AG09309 (cell line): ENCODE results near the gene ZFHX2.
"Not testable (repeated sequence)": the region's sequence is repeated elsewhere in the genome, so short reads cannot be mapped to it uniquely, and the experiment has no call there.

ENCODE experiments used
- DNase-seq: peaks from one replicate; pipeline ENCODE4 v3.0.0-alpha.2; 2010; ENCODE audit warnings: low read depth
- H3K4me3 ChIP-seq: 2 replicates; pipeline ENCODE4 v1.5.1; 2011; ENCODE audit warnings: mild to moderate bottlenecking, low read depth, low read length, moderate library complexity; ENCODE audit not compliant: control insufficient read depth
- CTCF ChIP-seq: IDR thresholded peaks from 2 replicates; pipeline ENCODE4 v1.5.1; 2011; ENCODE audit warnings: mild to moderate bottlenecking, low read depth, low read length, inconsistent platforms; ENCODE audit not compliant: insufficient read depth, control insufficient read depth; ENCODE audit errors: missing control alignments

The ZFHX2 gene

GRCh38 chr14:23538050-23538718 is 13.4 kb downstream of the ZFHX2 start:
- no peak for TF ChIP-seq CTCF
- DNase-seq, result no peak
- no peak overlapping the region for H3K4me3 ChIP-seq

GRCh38 chr14:23537351-23538049 is 14.1 kb downstream of the ZFHX2 start:
- no peak overlapping the region for H3K4me3 ChIP-seq
- TF ChIP-seq CTCF, result no peak
- DNase-seq, result no peak

GRCh38 chr14:23536906-23537305 is 14.7 kb downstream of the ZFHX2 start:
- not testable (repeated sequence) for DNase-seq, H3K4me3 ChIP-seq

- TF ChIP-seq CTCF, result no peak
- no peak overlapping the region for H3K4me3 ChIP-seq
- no peak for DNase-seq
Observed at GRCh38 chr14:23536494-23536893, 15.1 kb downstream of the ZFHX2 start.

- no peak for TF ChIP-seq CTCF
Observed at GRCh38 chr14:23535943-23536342, 15.6 kb downstream of the ZFHX2 start.

GRCh38 chr14:23533652-23534435 is 17.7 kb downstream of the ZFHX2 start:
- H3K4me3 ChIP-seq, result no peak overlapping the region
- no peak for TF ChIP-seq CTCF
- DNase-seq, result no peak

More at GRCh38 chr14:23535943-23536342, 15.6 kb downstream of the ZFHX2 start:
- DNase-seq, result no peak
- no peak overlapping the region for H3K4me3 ChIP-seq

- TF ChIP-seq CTCF, result no peak
- DNase-seq, result no peak
- H3K4me3 ChIP-seq, result no peak overlapping the region
Observed at GRCh38 chr14:23532658-23533057, 18.9 kb downstream of the ZFHX2 start.
